Neural crest cell (in vitro differentiated cells): Measurements from ENCODE around the gene ZSCAN2. TPM values are rescaled to one million over a fixed set of nuclear protein-coding genes. Genes with fewer than 3 reads are reported as not detected.

Source experiments
- DNase-seq: peaks from one replicate; pipeline ENCODE4 v3.0.0; 2021; ENCODE audit warnings: low read depth, mixed read lengths, low spot score
- H3K27ac Mint-ChIP-seq: one replicate; pipeline ENCODE4 v1.8.0; 2021; ENCODE audit warnings: mild to moderate bottlenecking, mixed read lengths; ENCODE audit not compliant: unreplicated experiment
- H3K27me3 Mint-ChIP-seq: 2 replicates; pipeline ENCODE4 v1.8.0; 2021; ENCODE audit warnings: low read depth, mild to moderate bottlenecking, mixed read lengths
- H3K36me3 Mint-ChIP-seq: 2 replicates; pipeline ENCODE4 v1.8.0; 2021; ENCODE audit warnings: low read depth, mild to moderate bottlenecking, mixed read lengths
- H3K4me1 Mint-ChIP-seq: 2 replicates; pipeline ENCODE4 v1.8.0; 2021; ENCODE audit warnings: mixed read lengths
- H3K4me3 Mint-ChIP-seq: one replicate; pipeline ENCODE4 v1.8.0; 2021; ENCODE audit warnings: mild to moderate bottlenecking, mixed read lengths
- H3K9me3 Mint-ChIP-seq: 2 replicates; pipeline ENCODE4 v1.8.0; 2021; ENCODE audit warnings: mixed read lengths
- CTCF ChIP-seq: fragments of 200-600 bp; sonication (generic); conservative IDR thresholded peaks from 2 replicates; pipeline ENCODE4 v1.5.0; 2021; ENCODE audit warnings: antibody characterized with exemption, mild to moderate bottlenecking
- total RNA-seq: library from RNA; stranded (reverse); gene quantifications from 2 replicates; pipeline ENCODE4 v1.2.1, GENCODE V29; 2021

Gene ZSCAN2
- total RNA-seq, 1 donor from 2014 or later: 21.1 TPM

- Mint-ChIP-seq H3K4me3 (no peak overlapping the region), H3K9me3 (no peaks in the 10 kb centered on the region), H3K4me1 (peaks cover 4% of the 10 kb centered on the region), H3K36me3 (peaks cover 16% of the 10 kb centered on the region), H3K27me3 (no peaks in the 10 kb centered on the region), H3K27ac (no peak overlapping the region)
- no peak for TF ChIP-seq CTCF
- no peak for DNase-seq
Measured at GRCh38 chr15:84609818-84610525, 9.2 kb downstream of the ZSCAN2 start.

DNA sequence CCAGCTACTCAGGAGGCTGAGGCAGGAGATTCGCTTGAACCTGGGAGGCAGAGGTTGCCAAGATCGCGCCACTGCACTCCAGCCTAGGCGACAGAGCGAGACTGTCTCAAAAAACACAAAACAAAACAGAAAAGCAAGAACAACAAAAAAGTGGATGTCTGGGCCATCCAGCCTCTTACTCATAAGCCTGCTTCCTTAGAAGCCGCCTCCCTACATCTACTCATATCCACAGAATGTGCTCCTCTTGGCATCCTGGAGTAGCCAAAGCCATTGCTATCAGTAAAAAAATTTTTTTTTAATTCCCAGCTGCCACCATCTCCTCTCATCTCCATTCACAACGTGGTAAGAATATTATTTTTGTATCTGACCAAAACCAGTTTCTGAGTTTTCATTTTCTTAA lies 10.8 kb downstream of the ZSCAN2 start:
- TF ChIP-seq CTCF: no peak
- H3K36me3 Mint-ChIP-seq: peaks cover 15% of the 10 kb centered on the region
- H3K27ac Mint-ChIP-seq: no peak overlapping the region
- no peak overlapping the region for H3K4me3 Mint-ChIP-seq
- H3K4me1 Mint-ChIP-seq: no peaks in the 10 kb centered on the region
- no peaks in the 10 kb centered on the region for H3K27me3 Mint-ChIP-seq
- DNase-seq: no peak
- H3K9me3 Mint-ChIP-seq: no peaks in the 10 kb centered on the region

GRCh38 chr15:84616235-84616634 lies 15.4 kb downstream of the ZSCAN2 start:
- Mint-ChIP-seq H3K27me3 (no peaks in the 10 kb centered on the region), H3K9me3 (peaks cover 14% of the 10 kb centered on the region), H3K4me3 (no peak overlapping the region), H3K4me1 (no peaks in the 10 kb centered on the region), H3K27ac (no peak overlapping the region), H3K36me3 (peaks cover 31% of the 10 kb centered on the region)
- no peak for TF ChIP-seq CTCF
- no peak for DNase-seq

GRCh38 chr15:84620626-84621025 lies 19.8 kb downstream of the ZSCAN2 start:
- Mint-ChIP-seq H3K4me1 (no peaks in the 10 kb centered on the region), H3K27ac (no peak overlapping the region), H3K27me3 (no peaks in the 10 kb centered on the region), H3K9me3 (peaks cover 19% of the 10 kb centered on the region), H3K36me3 (peaks cover 58% of the 10 kb centered on the region), H3K4me3 (no peak overlapping the region)
- DNase-seq: no peak
- TF ChIP-seq CTCF: no peak

GRCh38 chr15:84621358-84621979 lies 20.7 kb downstream of the ZSCAN2 start:
- Mint-ChIP-seq H3K36me3 (peaks cover 61% of the 10 kb centered on the region), H3K9me3 (peaks cover 19% of the 10 kb centered on the region), H3K4me1 (no peaks in the 10 kb centered on the region), H3K27me3 (no peaks in the 10 kb centered on the region), H3K4me3 (no peak overlapping the region), H3K27ac (no peak overlapping the region)
- no peak for TF ChIP-seq CTCF
- no peak for DNase-seq
